ENCODE data around the gene HRCT1. TPM values are rescaled to one million over a fixed set of nuclear protein-coding genes. Genes with fewer than 3 reads are reported as not detected.
A peak's percentile ranks its signal among the peaks of the same experiment; 100 is the strongest.
"Not testable (repeated sequence)": the region's sequence is repeated elsewhere in the genome, so short reads cannot be mapped to it uniquely, and the experiment has no call there.

Gene HRCT1
- total RNA-seq, 1 experiment from 2014 or later = not detected

GRCh38 chr9:35913429-35913828 is 7.4 kb downstream of the HRCT1 start:
- DNase-seq (ENCODE audit: low spot score); in situ Hi-C loops (cut with HindIII; ENCODE audit: low sequenced_read_pairs): not testable (repeated sequence)

GRCh38 chr9:35914301-35914807 is 8.4 kb downstream of the HRCT1 start:
- in situ Hi-C loops (cut with HindIII; ENCODE audit: low sequenced_read_pairs) = no loop called here
- DNase-seq (ENCODE audit: low spot score) = peak; percentile 30

GRCh38 chr9:35915681-35916294 is 9.8 kb downstream of the HRCT1 start:
- in situ Hi-C loops (cut with HindIII; ENCODE audit: low sequenced_read_pairs) = no loop called here
- DNase-seq (ENCODE audit: low spot score) = no peak

GRCh38 chr9:35917261-35917660 is 11.3 kb downstream of the HRCT1 start:
- in situ Hi-C loops (cut with HindIII; ENCODE audit: low sequenced_read_pairs) = no loop called here
- DNase-seq (ENCODE audit: low spot score) = no peak

GRCh38 chr9:35918780-35919179 is 12.8 kb downstream of the HRCT1 start:
- in situ Hi-C loops (cut with HindIII; ENCODE audit: low sequenced_read_pairs) = no loop called here
- DNase-seq (ENCODE audit: low spot score) = no peak

GRCh38 chr9:35919212-35920008 is 13.4 kb downstream of the HRCT1 start:
- in situ Hi-C loops (cut with HindIII; ENCODE audit: low sequenced_read_pairs) = no loop called here
- no peak for DNase-seq (ENCODE audit: low spot score)

GRCh38 chr9:35920051-35920620 is 14.1 kb downstream of the HRCT1 start:
- DNase-seq (ENCODE audit: low spot score) = no peak

GRCh38 chr9:35923598-35923926 is 17.6 kb downstream of the HRCT1 start:
- in situ Hi-C loops (cut with HindIII; ENCODE audit: low sequenced_read_pairs) = no loop called here
- DNase-seq (ENCODE audit: low spot score) = no peak

More at GRCh38 chr9:35920051-35920620, 14.1 kb downstream of the HRCT1 start:
- in situ Hi-C loops (cut with HindIII; ENCODE audit: low sequenced_read_pairs) = no loop called here

- in situ Hi-C loops (cut with HindIII; ENCODE audit: low sequenced_read_pairs) = no loop called here
- DNase-seq (ENCODE audit: low spot score) = no peak
Observed at GRCh38 chr9:35923927-35924763, 18.1 kb downstream of the HRCT1 start.

GRCh38 chr9:35928591-35929452 is 22.8 kb downstream of the HRCT1 start:
- in situ Hi-C loops (cut with HindIII; ENCODE audit: low sequenced_read_pairs) = no loop called here
- no peak for DNase-seq (ENCODE audit: low spot score)

- DNase-seq (ENCODE audit: low spot score) = no peak
- in situ Hi-C loops (cut with HindIII; ENCODE audit: low sequenced_read_pairs) = no loop called here
Observed at GRCh38 chr9:35929453-35929718, 23.4 kb downstream of the HRCT1 start.

- DNase-seq (ENCODE audit: low spot score) = no peak
- in situ Hi-C loops (cut with HindIII; ENCODE audit: low sequenced_read_pairs) = no loop called here
Observed at GRCh38 chr9:35930521-35930920, 24.5 kb downstream of the HRCT1 start.

GRCh38 chr9:35930989-35931388 is 25.0 kb downstream of the HRCT1 start:
- in situ Hi-C loops (cut with HindIII; ENCODE audit: low sequenced_read_pairs) = no loop called here
- DNase-seq (ENCODE audit: low spot score) = no peak

- no peak for DNase-seq (ENCODE audit: low spot score)
- in situ Hi-C loops (cut with HindIII; ENCODE audit: low sequenced_read_pairs) = no loop called here
Observed at GRCh38 chr9:35932735-35933134, 26.7 kb downstream of the HRCT1 start.

GRCh38 chr9:35933550-35934067 is 27.6 kb downstream of the HRCT1 start:
- in situ Hi-C loops (cut with HindIII; ENCODE audit: low sequenced_read_pairs) = no loop called here
- DNase-seq (ENCODE audit: low spot score) = no peak

- in situ Hi-C loops (cut with HindIII; ENCODE audit: low sequenced_read_pairs); DNase-seq (ENCODE audit: low spot score): not testable (repeated sequence)
Observed at GRCh38 chr9:35934069-35934468, 28.1 kb downstream of the HRCT1 start.

- in situ Hi-C loops (cut with HindIII; ENCODE audit: low sequenced_read_pairs) = no loop called here
Observed at GRCh38 chr9:35935261-35935660, 29.3 kb downstream of the HRCT1 start.

GRCh38 chr9:35935755-35936509 is 29.9 kb downstream of the HRCT1 start:
- in situ Hi-C loops (cut with HindIII; ENCODE audit: low sequenced_read_pairs) = no loop called here

More at GRCh38 chr9:35935261-35935660, 29.3 kb downstream of the HRCT1 start:
- no peak for DNase-seq (ENCODE audit: low spot score)

More at GRCh38 chr9:35935755-35936509, 29.9 kb downstream of the HRCT1 start:
- DNase-seq (ENCODE audit: low spot score) = no peak
